ENCODE measurements around the gene ZBTB45.
A peak's percentile ranks its signal among the peaks of the same experiment; 100 is the strongest.

ZBTB45 gene

DNA sequence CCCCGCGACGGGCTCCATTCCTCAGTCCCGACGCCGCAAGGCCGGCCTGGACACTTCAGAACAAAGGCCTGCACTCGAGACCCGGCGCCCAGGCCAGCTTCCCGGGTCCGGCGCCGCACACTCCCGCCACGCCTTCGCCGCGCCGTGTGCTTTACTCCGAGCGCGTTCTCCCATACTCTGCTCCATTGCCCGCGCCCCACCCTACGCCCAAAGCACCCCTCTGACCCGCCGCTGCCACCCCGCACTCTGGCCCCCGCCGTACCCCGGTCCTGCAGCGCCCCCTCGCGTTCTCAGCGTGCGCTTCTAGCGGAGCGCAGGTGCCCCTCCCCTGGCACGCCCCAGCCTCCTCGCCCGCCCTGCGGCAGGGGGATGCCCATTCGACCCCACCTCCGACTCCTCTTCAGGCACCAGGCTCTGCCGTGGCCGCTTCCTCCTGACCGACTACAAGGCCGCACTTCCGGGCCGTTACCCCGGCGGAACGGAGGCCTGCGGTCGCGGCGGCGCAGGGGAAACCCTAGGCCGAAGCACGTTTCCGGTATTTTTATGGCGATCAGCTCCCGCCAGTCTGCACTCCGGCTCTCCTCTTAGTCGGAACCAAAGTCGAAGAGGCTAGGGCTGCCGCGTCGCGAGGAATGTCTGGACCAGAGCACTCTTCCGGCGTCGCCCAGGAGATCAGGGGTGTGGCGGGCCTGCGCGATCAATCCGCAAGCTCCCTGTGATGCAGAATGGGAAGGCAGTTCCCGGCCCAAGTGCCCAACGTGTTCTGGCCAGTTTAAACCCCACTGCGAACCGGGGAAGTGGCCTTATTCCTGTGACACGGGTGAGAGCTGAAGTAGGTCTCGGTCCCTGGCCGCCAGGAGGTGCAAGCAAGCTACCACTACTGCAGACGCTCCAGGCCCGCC lies at the start of gene ZBTB45:
Gene ZBTB45 (minus strand): TSS at position 456 of the 902 bp plus-strand sequence. CDS start 2,137 bp downstream, outside the sequence.
- peaks cover 15% of the 10 kb centered on the region for H3K36me3 ChIP-seq (replicated peaks)
- no peaks in the 10 kb centered on the region for H3K27me3 ChIP-seq (replicated peaks)
- peak; percentile 93 for DNase-seq
- H3K4me3 ChIP-seq (ENCODE audit: low read depth, low read length) = peak within 1 kb of the TSS; percentile 88
- in situ Hi-C loops (cut with HindIII; ENCODE audit: low pct_ligation_motif_present, low sequenced_read_pairs) = no loop called here
- H3K27ac ChIP-seq = peak within 1 kb of the TSS; percentile 89
- peak; percentile 79 for TF ChIP-seq CTCF (IDR thresholded peaks at IDR 0.05; ENCODE audit: low read depth, low read length, missing control alignments)

DNA sequence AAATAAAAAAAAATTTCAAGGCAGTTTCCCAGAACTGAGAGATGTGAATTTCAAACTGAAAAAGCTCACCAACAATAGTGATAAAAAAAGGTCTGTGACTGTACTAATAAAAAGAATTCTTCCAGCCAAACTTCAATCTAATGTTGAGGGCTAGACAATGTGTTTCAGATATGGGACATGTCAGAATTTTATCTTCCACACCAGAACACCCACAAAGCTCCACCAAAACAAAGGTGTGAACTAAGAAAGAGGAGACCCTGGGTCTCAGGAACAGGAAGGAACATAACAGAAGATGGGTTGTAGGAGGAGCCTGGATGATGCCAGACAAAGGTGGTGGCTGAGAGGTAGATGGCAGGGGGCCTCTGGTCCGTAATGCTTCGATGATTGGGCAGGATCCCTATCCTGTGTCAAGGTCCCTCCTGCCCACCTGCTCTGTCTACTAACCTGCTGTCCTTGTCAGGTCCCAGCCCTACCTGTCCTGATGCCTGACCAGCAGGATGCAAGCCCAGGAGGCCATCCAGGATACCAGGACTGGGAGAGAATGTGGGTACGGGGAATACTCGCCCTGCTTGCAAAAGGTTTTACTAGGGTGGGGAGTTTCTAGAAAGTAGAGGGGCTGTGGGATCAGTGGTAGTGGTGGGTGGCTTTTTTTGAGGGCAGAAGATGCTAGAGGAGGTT lies 49.0 kb upstream of the ZBTB45 start:
- no peak for TF ChIP-seq CTCF (IDR thresholded peaks at IDR 0.05; ENCODE audit: low read depth, low read length, missing control alignments)
- Histone ChIP-seq H3K36me3 (replicated peaks) (peaks cover 14% of the 10 kb centered on the region), H3K27me3 (replicated peaks) (no peaks in the 10 kb centered on the region), H3K4me3 (ENCODE audit: low read depth, low read length) (no peak overlapping the region), H3K27ac (no peak overlapping the region)
- DNase-seq = no peak
- in situ Hi-C loops (cut with HindIII; ENCODE audit: low pct_ligation_motif_present, low sequenced_read_pairs) = no loop called here

DNA sequence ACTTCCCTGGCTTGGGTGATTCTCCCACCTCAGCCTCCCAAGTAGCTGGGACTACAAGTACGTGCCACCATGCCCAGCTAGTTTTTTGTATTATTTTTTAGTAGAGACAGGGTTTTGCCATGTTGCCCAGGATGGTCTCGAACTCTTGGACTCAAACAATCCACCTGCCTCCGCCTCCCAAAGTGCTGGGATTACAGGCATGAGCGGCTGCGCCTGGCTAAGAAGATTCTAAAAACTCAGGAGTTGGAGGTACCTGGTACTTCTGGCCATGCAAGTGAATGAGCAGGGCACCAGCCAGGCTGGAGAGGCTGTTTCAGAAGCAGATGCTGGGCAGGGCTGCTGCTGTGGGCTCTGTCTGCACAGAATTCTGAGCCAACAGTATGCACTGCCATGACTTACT lies 47.4 kb upstream of the ZBTB45 start:
- H3K27me3 ChIP-seq (replicated peaks) = no peaks in the 10 kb centered on the region
- H3K4me3 ChIP-seq (ENCODE audit: low read depth, low read length) = no peak overlapping the region
- DNase-seq = no peak
- in situ Hi-C loops (cut with HindIII; ENCODE audit: low pct_ligation_motif_present, low sequenced_read_pairs) = no loop called here
- no peak overlapping the region for H3K27ac ChIP-seq
- H3K36me3 ChIP-seq (replicated peaks) = peaks cover 14% of the 10 kb centered on the region
- no peak for TF ChIP-seq CTCF (IDR thresholded peaks at IDR 0.05; ENCODE audit: low read depth, low read length, missing control alignments)

- H3K4me3 ChIP-seq (ENCODE audit: low read depth, low read length) = no peak overlapping the region
- peaks cover 3% of the 10 kb centered on the region for H3K36me3 ChIP-seq (replicated peaks)
- in situ Hi-C loops (cut with HindIII; ENCODE audit: low pct_ligation_motif_present, low sequenced_read_pairs) = no loop called here
- no peak for DNase-seq
- no peaks in the 10 kb centered on the region for H3K27me3 ChIP-seq (replicated peaks)
- no peak for TF ChIP-seq CTCF (IDR thresholded peaks at IDR 0.05; ENCODE audit: low read depth, low read length, missing control alignments)
- no peak overlapping the region for H3K27ac ChIP-seq
These were observed 44.2 kb upstream of the ZBTB45 start for GRCh38 chr19:58563823-58564222.

DNA sequence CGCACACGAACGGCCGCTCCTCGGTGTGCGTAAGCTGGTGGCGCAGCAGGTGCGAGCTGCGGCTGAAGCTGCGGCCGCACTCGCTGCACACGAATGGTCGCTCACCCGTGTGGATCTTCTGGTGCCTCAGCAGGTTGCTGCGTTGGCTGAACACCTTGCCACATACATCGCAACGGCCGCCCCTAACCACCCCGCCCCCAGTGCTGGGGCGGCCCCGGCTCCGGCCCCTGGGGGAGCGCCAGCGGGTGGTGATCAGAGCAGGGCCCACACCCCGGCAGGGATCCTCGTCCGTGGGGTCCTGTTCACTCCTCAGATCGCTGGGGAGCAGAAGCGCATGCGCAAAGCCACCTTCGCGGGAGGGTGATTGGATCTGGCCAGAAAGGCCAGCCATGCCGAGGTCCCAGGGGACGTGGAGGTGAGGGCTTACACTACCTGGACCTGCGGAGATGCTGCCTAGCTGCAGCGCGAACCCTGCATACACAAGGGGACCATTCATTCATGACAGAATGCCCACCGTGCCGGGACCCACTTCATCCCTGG lies 43.5 kb upstream of the ZBTB45 start:
- Histone ChIP-seq H3K36me3 (replicated peaks) (peaks cover 3% of the 10 kb centered on the region), H3K27ac (no peak overlapping the region), H3K27me3 (replicated peaks) (no peaks in the 10 kb centered on the region), H3K4me3 (ENCODE audit: low read depth, low read length) (peak overlapping the region; percentile 3)
- TF ChIP-seq CTCF (IDR thresholded peaks at IDR 0.05; ENCODE audit: low read depth, low read length, missing control alignments) = no peak
- in situ Hi-C loops (cut with HindIII; ENCODE audit: low pct_ligation_motif_present, low sequenced_read_pairs) = no loop called here
- no peak for DNase-seq
